ENCODE results near the gene FAM9A.
A peak's percentile ranks its signal among the peaks of the same experiment; 100 is the strongest.
"Not testable (repeated sequence)": the region's sequence is repeated elsewhere in the genome, so short reads cannot be mapped to it uniquely, and the experiment has no call there.

Gene FAM9A

GRCh38 chrX:8781921-8782320 lies 19.3 kb downstream of the FAM9A start:
- not testable (repeated sequence) for H3K9ac ChIP-seq (ENCODE audit: low read length); H2BK12ac ChIP-seq (ENCODE audit: low read length in 2 of 2); DNase-seq; H3K27ac ChIP-seq (ENCODE audit: low read length, poor library complexity, severe bottlenecking); H2BK120ac ChIP-seq (ENCODE audit: low read depth, low read length); H2AFZ ChIP-seq (ENCODE audit: low read depth, low read length); H3K4me3 ChIP-seq (ENCODE audit: insufficient read depth in 1 of 2, low read depth in 1 of 2, low read length in 2 of 2); H3K4me2 ChIP-seq (ENCODE audit: low read length, poor library complexity, severe bottlenecking); H3K18ac ChIP-seq (ENCODE audit: low read depth in 1 of 2, low read length in 2 of 2); H3K36me3 ChIP-seq (ENCODE audit: control insufficient read depth in 1 of 2, insufficient read depth in 2 of 2, low read depth in 1 of 2, low read length in 2 of 2); H2BK15ac ChIP-seq (ENCODE audit: low read depth, poor library complexity, severe bottlenecking); H3K23ac ChIP-seq (ENCODE audit: low read length in 2 of 2); H3K27me3 ChIP-seq (ENCODE audit: control insufficient read depth in 1 of 2, insufficient read depth in 1 of 2, low read length in 2 of 2); H4K91ac ChIP-seq (ENCODE audit: low read length); H3K14ac ChIP-seq (ENCODE audit: low read length in 2 of 2); H2AK5ac ChIP-seq (ENCODE audit: low read length, severe bottlenecking); H3K4ac ChIP-seq (ENCODE audit: low read depth in 1 of 2, low read length in 2 of 2); H3K9me3 ChIP-seq (ENCODE audit: control insufficient read depth, low read length); H4K8ac ChIP-seq (ENCODE audit: low read length); H2BK5ac ChIP-seq (ENCODE audit: low read depth, low read length, poor library complexity, severe bottlenecking); H3K4me1 ChIP-seq (ENCODE audit: control insufficient read depth, insufficient read depth, low read depth, low read length); H3K79me1 ChIP-seq (replicated peaks; ENCODE audit: low read length, poor library complexity, severe bottlenecking)
- WGBS, result 54% methylated on average over 4 of the region's 4 CpGs

- Histone ChIP-seq H4K91ac (ENCODE audit: low read length) (no peak overlapping the region), H3K23ac (ENCODE audit: low read length in 2 of 2) (no peak overlapping the region), H2BK12ac (ENCODE audit: low read length in 2 of 2) (no peak overlapping the region), H3K14ac (ENCODE audit: low read length in 2 of 2) (no peak overlapping the region), H3K4me1 (ENCODE audit: control insufficient read depth, insufficient read depth, low read depth, low read length) (no peaks in the 10 kb centered on the region), H2AK5ac (ENCODE audit: low read length, severe bottlenecking) (no peak overlapping the region), H3K9ac (ENCODE audit: low read length) (no peak overlapping the region), H3K4ac (ENCODE audit: low read depth in 1 of 2, low read length in 2 of 2) (no peak overlapping the region), H2BK15ac (ENCODE audit: low read depth, poor library complexity, severe bottlenecking) (no peak overlapping the region), H3K4me3 (ENCODE audit: insufficient read depth in 1 of 2, low read depth in 1 of 2, low read length in 2 of 2) (no peak overlapping the region), H3K36me3 (ENCODE audit: control insufficient read depth in 1 of 2, insufficient read depth in 2 of 2, low read depth in 1 of 2, low read length in 2 of 2) (no peaks in the 10 kb centered on the region), H2BK5ac (ENCODE audit: low read depth, low read length, poor library complexity, severe bottlenecking) (no peak overlapping the region), H2AFZ (ENCODE audit: low read depth, low read length) (no peak overlapping the region), H3K18ac (ENCODE audit: low read depth in 1 of 2, low read length in 2 of 2) (no peak overlapping the region), H3K4me2 (ENCODE audit: low read length, poor library complexity, severe bottlenecking) (no peak overlapping the region), H3K9me3 (ENCODE audit: control insufficient read depth, low read length) (no peaks in the 10 kb centered on the region), H3K27ac (ENCODE audit: low read length, poor library complexity, severe bottlenecking) (no peak overlapping the region), H3K79me1 (replicated peaks; ENCODE audit: low read length, poor library complexity, severe bottlenecking) (no peaks in the 10 kb centered on the region), H2BK120ac (ENCODE audit: low read depth, low read length) (no peak overlapping the region), H3K27me3 (ENCODE audit: control insufficient read depth in 1 of 2, insufficient read depth in 1 of 2, low read length in 2 of 2) (peaks cover 0 to 12% of the 10 kb centered on the region in 2 experiments), H4K8ac (ENCODE audit: low read length) (no peak overlapping the region)
- 64% methylated on average over 4 of the region's 5 CpGs for WGBS
- no peak for DNase-seq
These were observed 28.1 kb downstream of the FAM9A start for GRCh38 chrX:8773117-8773516.

- no peak overlapping the region for H2BK15ac ChIP-seq (ENCODE audit: low read depth, poor library complexity, severe bottlenecking)
- WGBS, result 88% methylated on average over 2 of the region's 2 CpGs
These were observed 41.2 kb downstream of the FAM9A start for GRCh38 chrX:8760021-8760420.

GRCh38 chrX:8758706-8759105 lies 42.5 kb downstream of the FAM9A start:
- not testable (repeated sequence) for H3K4ac ChIP-seq (ENCODE audit: low read depth in 1 of 2, low read length in 2 of 2); H3K23ac ChIP-seq (ENCODE audit: low read length in 2 of 2); H3K9me3 ChIP-seq (ENCODE audit: control insufficient read depth, low read length); H3K79me1 ChIP-seq (replicated peaks; ENCODE audit: low read length, poor library complexity, severe bottlenecking); H4K8ac ChIP-seq (ENCODE audit: low read length); H3K36me3 ChIP-seq (ENCODE audit: control insufficient read depth in 1 of 2, insufficient read depth in 2 of 2, low read depth in 1 of 2, low read length in 2 of 2); H3K18ac ChIP-seq (ENCODE audit: low read depth in 1 of 2, low read length in 2 of 2); H4K91ac ChIP-seq (ENCODE audit: low read length); H2BK12ac ChIP-seq (ENCODE audit: low read length in 2 of 2); H3K4me3 ChIP-seq (ENCODE audit: insufficient read depth in 1 of 2, low read depth in 1 of 2, low read length in 2 of 2); H2AFZ ChIP-seq (ENCODE audit: low read depth, low read length); H2AK5ac ChIP-seq (ENCODE audit: low read length, severe bottlenecking); H2BK15ac ChIP-seq (ENCODE audit: low read depth, poor library complexity, severe bottlenecking); H3K27me3 ChIP-seq (ENCODE audit: control insufficient read depth in 1 of 2, insufficient read depth in 1 of 2, low read length in 2 of 2); H2BK120ac ChIP-seq (ENCODE audit: low read depth, low read length); H2BK5ac ChIP-seq (ENCODE audit: low read depth, low read length, poor library complexity, severe bottlenecking); DNase-seq; H3K4me1 ChIP-seq (ENCODE audit: control insufficient read depth, insufficient read depth, low read depth, low read length); H3K9ac ChIP-seq (ENCODE audit: low read length); H3K14ac ChIP-seq (ENCODE audit: low read length in 2 of 2); H3K4me2 ChIP-seq (ENCODE audit: low read length, poor library complexity, severe bottlenecking)
- H3K27ac ChIP-seq (ENCODE audit: low read length, poor library complexity, severe bottlenecking), result peak overlapping the region; percentile 69
- WGBS, result 85% methylated on average over 2 of the region's 5 CpGs

More at GRCh38 chrX:8760021-8760420, 41.2 kb downstream of the FAM9A start:
- Histone ChIP-seq H2BK12ac (ENCODE audit: low read length in 2 of 2) (no peak overlapping the region), H3K27ac (ENCODE audit: low read length, poor library complexity, severe bottlenecking) (no peak overlapping the region), H2BK5ac (ENCODE audit: low read depth, low read length, poor library complexity, severe bottlenecking) (no peak overlapping the region), H3K4ac (ENCODE audit: low read depth in 1 of 2, low read length in 2 of 2) (no peak overlapping the region), H3K23ac (ENCODE audit: low read length in 2 of 2) (no peak overlapping the region), H3K27me3 (ENCODE audit: control insufficient read depth in 1 of 2, insufficient read depth in 1 of 2, low read length in 2 of 2) (no peaks in the 10 kb centered on the region), H3K4me1 (ENCODE audit: control insufficient read depth, insufficient read depth, low read depth, low read length) (peaks cover 2% of the 10 kb centered on the region), H3K4me3 (ENCODE audit: insufficient read depth in 1 of 2, low read depth in 1 of 2, low read length in 2 of 2) (no peak overlapping the region), H3K14ac (ENCODE audit: low read length in 2 of 2) (no peak overlapping the region), H3K9me3 (ENCODE audit: control insufficient read depth, low read length) (no peaks in the 10 kb centered on the region), H2AFZ (ENCODE audit: low read depth, low read length) (no peak overlapping the region), H2AK5ac (ENCODE audit: low read length, severe bottlenecking) (no peak overlapping the region), H3K4me2 (ENCODE audit: low read length, poor library complexity, severe bottlenecking) (no peak overlapping the region), H4K91ac (ENCODE audit: low read length) (no peak overlapping the region), H3K79me1 (replicated peaks; ENCODE audit: low read length, poor library complexity, severe bottlenecking) (no peaks in the 10 kb centered on the region), H3K9ac (ENCODE audit: low read length) (no peak overlapping the region), H4K8ac (ENCODE audit: low read length) (no peak overlapping the region), H2BK120ac (ENCODE audit: low read depth, low read length) (no peak overlapping the region), H3K18ac (ENCODE audit: low read depth in 1 of 2, low read length in 2 of 2) (no peak overlapping the region), H3K36me3 (ENCODE audit: control insufficient read depth in 1 of 2, insufficient read depth in 2 of 2, low read depth in 1 of 2, low read length in 2 of 2) (no peaks in the 10 kb centered on the region)
- DNase-seq, result no peak

Measured in mesenchymal stem cell (in vitro differentiated cells and primary cell).